SU-DHL-6 (cell line): ENCODE results near the gene COX7A2.

Experiments used
- H2AFZ ChIP-seq: fragments of 200-600 bp; sonication (generic); 2 replicates; pipeline ENCODE4 v1.6.1; 2014; ENCODE audit warnings: low read depth, mild to moderate bottlenecking, moderate library complexity, mixed read lengths, antibody characterized with exemption, low read length; ENCODE audit not compliant: severe bottlenecking
- H3F3A ChIP-seq: fragments of 200-600 bp; shearing (Covaris generic); 2 replicates; pipeline ENCODE4 v1.6.0; 2016; ENCODE audit warnings: antibody characterized with exemption, mild to moderate bottlenecking; ENCODE audit not compliant: insufficient read depth
- H3K27ac ChIP-seq: fragments of 200-600 bp; sonication (generic); 2 replicates; pipeline ENCODE4 v1.5.1; 2016; ENCODE audit warnings: low read depth, mild to moderate bottlenecking, low read length, moderate library complexity, mixed read lengths
- H3K27me3 ChIP-seq: fragments of 200-600 bp; sonication (generic), shearing (Covaris generic); 2 replicates; pipeline ENCODE4 v1.6.0; 2014; ENCODE audit warnings: mild to moderate bottlenecking, low read length
- H3K36me3 ChIP-seq: fragments of 200-600 bp; sonication (generic); 2 replicates; pipeline ENCODE4 v1.6.1; 2014; ENCODE audit warnings: mild to moderate bottlenecking, low read length, mixed read lengths
- H3K4me2 ChIP-seq: fragments of 300-600, 200-600 bp; shearing (Covaris generic), sonication (generic); 2 replicates; pipeline ENCODE4 v1.6.0; 2014; ENCODE audit warnings: low read length, low read depth, mild to moderate bottlenecking; ENCODE audit not compliant: poor library complexity, severe bottlenecking
- H3K4me3 ChIP-seq: fragments of 200-600 bp; sonication (generic); 2 replicates; pipeline ENCODE4 v1.5.1; 2014; ENCODE audit warnings: antibody characterized with exemption, low read length, mild to moderate bottlenecking, mixed read lengths; ENCODE audit not compliant: insufficient read depth, poor library complexity, severe bottlenecking
- H3K79me2 ChIP-seq: fragments of 200-600 bp; sonication (generic); 2 replicates; pipeline ENCODE4 v1.6.1; 2014; ENCODE audit warnings: mild to moderate bottlenecking, low read length, moderate library complexity; ENCODE audit not compliant: insufficient read depth
- H3K9ac ChIP-seq: fragments of 200-600 bp; sonication (generic); 2 replicates; pipeline ENCODE4 v1.7.0; 2014; ENCODE audit warnings: mild to moderate bottlenecking, low read length
- H3K9me2 ChIP-seq: fragments of 200-600 bp; sonication (generic); replicated peaks from 2 replicates; pipeline ENCODE4 v1.6.1; 2014; ENCODE audit warnings: low read length; ENCODE audit not compliant: insufficient read depth
- H3K9me3 ChIP-seq: fragments of 200-600 bp; sonication (generic); 2 replicates; pipeline ENCODE4 v1.6.1; 2014; ENCODE audit warnings: low read length, mixed read lengths; ENCODE audit not compliant: insufficient read depth
- H4K20me1 ChIP-seq: fragments of 200-600 bp; sonication (generic); 2 replicates; pipeline ENCODE4 v1.6.1; 2014; ENCODE audit warnings: low read depth, mild to moderate bottlenecking, antibody characterized with exemption, low read length, moderate library complexity, mixed read lengths
- EZH2phosphoT487 ChIP-seq: fragments of 200-600 bp; sonication (generic), shearing (Covaris generic); conservative IDR thresholded peaks from 2 replicates; pipeline ENCODE4 v1.6.1; 2018; ENCODE audit warnings: mild to moderate bottlenecking, antibody characterized with exemption, low read length, moderate library complexity, mixed read lengths
- TF ChIP-seq, protein P1 (sequence below): fragments of 200-600 bp; sonication (generic); IDR thresholded peaks from one replicate; pipeline ENCODE4 v1.5.1; 2017; ENCODE audit warnings: antibody characterized with exemption, mild to moderate bottlenecking, low read length, moderate library complexity; ENCODE audit not compliant: insufficient read depth, poor library complexity, severe bottlenecking

Gene COX7A2

DNA sequence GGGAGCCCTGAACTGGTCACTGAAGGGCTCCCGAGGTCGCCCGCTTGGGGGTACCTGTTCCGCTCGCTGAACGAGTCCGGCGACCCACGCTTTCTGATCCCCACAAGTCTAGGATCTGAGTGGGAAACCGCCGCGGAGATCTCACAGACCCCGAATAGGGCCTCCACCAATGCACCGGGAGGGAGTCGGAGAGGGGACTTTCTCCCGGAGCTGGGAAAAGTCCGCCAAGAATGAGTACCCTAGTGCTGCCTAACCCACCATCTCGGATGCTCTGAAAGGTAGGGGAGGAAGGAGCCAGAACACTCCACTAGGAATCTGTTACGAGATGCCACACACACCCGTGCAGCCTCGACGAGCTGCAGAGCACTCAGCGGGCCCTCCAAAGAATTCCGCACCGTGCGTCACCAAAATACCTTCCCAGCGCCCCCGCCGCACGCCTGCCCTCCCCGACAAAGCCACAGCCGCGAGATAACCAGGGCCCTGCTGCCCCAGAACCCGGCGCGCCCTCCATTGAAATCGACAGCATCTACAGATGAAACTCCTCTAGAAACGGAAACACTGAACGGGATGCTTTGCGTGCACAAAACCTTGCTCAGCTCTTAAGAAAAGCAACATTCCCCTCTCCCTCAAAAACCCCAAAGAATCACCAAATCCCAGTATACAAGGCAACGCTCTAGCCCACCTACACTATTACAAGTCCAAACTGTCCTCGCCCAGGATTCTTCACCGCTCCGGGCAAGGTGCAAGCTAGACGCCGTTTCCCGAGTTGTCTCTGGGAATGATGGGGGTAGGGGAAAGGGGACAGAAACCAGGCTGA lies 38.4 kb downstream of the COX7A2 start:
- Histone ChIP-seq H3K27me3 (no peaks in the 10 kb centered on the region), H3K79me2 (no peaks in the 10 kb centered on the region), H3K4me2 (no peak overlapping the region), H3F3A (no peaks in the 10 kb centered on the region), H4K20me1 (no peaks in the 10 kb centered on the region), H2AFZ (no peak overlapping the region), H3K36me3 (no peaks in the 10 kb centered on the region), H3K9me3 (no peaks in the 10 kb centered on the region), H3K9ac (no peak overlapping the region), H3K4me3 (no peak overlapping the region), H3K27ac (no peak overlapping the region), H3K9me2 (no peaks in the 10 kb centered on the region)
- no peak for TF ChIP-seq EZH2phosphoT487
- TF ChIP-seq, protein P1, sequence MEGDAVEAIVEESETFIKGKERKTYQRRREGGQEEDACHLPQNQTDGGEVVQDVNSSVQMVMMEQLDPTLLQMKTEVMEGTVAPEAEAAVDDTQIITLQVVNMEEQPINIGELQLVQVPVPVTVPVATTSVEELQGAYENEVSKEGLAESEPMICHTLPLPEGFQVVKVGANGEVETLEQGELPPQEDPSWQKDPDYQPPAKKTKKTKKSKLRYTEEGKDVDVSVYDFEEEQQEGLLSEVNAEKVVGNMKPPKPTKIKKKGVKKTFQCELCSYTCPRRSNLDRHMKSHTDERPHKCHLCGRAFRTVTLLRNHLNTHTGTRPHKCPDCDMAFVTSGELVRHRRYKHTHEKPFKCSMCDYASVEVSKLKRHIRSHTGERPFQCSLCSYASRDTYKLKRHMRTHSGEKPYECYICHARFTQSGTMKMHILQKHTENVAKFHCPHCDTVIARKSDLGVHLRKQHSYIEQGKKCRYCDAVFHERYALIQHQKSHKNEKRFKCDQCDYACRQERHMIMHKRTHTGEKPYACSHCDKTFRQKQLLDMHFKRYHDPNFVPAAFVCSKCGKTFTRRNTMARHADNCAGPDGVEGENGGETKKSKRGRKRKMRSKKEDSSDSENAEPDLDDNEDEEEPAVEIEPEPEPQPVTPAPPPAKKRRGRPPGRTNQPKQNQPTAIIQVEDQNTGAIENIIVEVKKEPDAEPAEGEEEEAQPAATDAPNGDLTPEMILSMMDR, result no peak

DNA sequence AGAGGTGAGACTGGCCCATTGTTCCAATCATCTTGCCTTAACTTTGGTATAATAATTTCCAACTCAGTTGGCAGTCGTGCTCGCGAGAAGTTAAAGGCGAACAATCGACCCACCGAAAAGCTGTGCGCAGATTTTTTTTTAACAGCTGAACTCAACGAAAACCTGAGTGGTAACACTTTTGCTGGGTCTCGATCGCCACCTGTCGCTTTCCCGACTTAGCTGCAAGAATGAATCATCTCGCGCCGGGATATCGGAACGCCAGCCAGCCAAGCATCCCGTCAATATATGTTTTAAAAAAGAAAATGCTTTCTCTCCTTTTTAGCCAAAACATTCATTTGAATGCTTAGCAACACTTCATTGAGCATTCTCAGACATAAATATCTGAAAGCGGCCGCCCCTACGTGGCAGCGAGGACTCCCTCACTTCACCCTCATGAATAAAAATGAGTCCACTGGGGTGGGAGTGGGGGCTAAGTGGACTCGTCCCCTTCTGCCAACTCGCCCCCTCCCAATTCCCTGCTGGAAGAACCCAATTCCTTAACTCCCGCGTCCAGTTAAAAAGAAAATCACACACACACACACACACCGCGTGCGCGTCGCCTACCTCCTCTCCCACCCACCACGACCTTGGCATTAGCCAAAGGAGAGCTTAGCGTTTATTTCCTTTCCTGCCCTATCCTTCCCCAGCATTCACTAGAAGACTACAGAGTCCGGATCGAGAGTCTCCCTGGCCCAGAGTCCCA lies 39.2 kb downstream of the COX7A2 start:
- no peaks in the 10 kb centered on the region for H3K79me2 ChIP-seq
- TF ChIP-seq, protein P1, result no peak
- TF ChIP-seq EZH2phosphoT487, result no peak
- no peak overlapping the region for H3K4me3 ChIP-seq
- no peak overlapping the region for H3K27ac ChIP-seq
- no peaks in the 10 kb centered on the region for H3K9me2 ChIP-seq
- no peak overlapping the region for H2AFZ ChIP-seq
- no peaks in the 10 kb centered on the region for H3F3A ChIP-seq
- no peaks in the 10 kb centered on the region for H3K9me3 ChIP-seq
- no peak overlapping the region for H3K4me2 ChIP-seq
- no peaks in the 10 kb centered on the region for H3K27me3 ChIP-seq
- H4K20me1 ChIP-seq, result no peaks in the 10 kb centered on the region
- no peak overlapping the region for H3K9ac ChIP-seq
- no peaks in the 10 kb centered on the region for H3K36me3 ChIP-seq

DNA sequence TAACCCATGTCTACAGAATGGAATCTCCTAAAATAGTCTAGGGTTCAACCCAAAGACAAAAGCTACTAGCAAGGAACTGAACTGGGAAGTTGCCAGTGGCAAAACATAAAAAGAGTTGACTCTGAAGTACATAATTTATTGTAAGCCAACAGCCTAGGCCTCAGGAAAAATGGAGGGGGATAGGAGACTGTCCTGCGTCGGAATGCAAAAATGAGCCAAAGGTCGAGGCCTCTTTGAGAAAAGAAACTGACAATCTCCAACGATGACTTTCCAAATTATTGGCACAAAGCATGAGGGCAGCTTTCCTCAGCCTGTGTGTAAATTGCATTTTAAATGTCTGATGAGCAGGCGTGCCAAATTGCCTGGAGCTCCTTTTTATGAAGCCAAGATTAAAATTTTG lies 39.9 kb downstream of the COX7A2 start:
- H3K4me2 ChIP-seq, result no peak overlapping the region
- H3K9me3 ChIP-seq, result no peaks in the 10 kb centered on the region
- H3K27ac ChIP-seq, result no peak overlapping the region
- no peaks in the 10 kb centered on the region for H4K20me1 ChIP-seq
- H3K9me2 ChIP-seq, result no peaks in the 10 kb centered on the region
- H3F3A ChIP-seq, result no peaks in the 10 kb centered on the region
- no peak overlapping the region for H2AFZ ChIP-seq
- no peaks in the 10 kb centered on the region for H3K79me2 ChIP-seq
- no peak overlapping the region for H3K9ac ChIP-seq
- TF ChIP-seq EZH2phosphoT487, result no peak
- no peaks in the 10 kb centered on the region for H3K27me3 ChIP-seq
- H3K36me3 ChIP-seq, result no peaks in the 10 kb centered on the region
- no peak overlapping the region for H3K4me3 ChIP-seq

DNA sequence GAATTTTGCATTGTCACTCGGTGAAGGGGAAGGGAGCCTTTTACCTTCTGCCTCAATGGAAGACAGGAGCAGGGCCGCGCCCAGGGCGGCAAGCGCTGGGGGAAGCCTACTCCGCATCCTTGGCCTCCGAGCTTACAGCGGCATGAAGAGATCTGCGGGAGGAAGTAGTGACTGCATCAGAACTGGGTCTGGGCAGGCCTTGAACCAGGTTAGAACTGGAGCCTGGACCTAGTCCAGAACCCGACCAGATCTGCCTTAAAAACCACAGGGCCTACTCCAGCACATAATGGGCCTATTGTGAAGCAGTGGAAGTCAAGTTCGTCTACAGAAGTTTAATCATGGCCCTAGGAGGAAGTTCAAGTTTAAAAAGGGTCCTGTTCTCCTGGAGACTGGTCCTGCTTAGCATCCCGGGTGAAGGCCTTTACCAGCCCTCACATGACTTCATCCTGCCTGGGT lies 40.9 kb downstream of the COX7A2 start:
- Histone ChIP-seq H3K27ac (no peak overlapping the region), H3K27me3 (no peaks in the 10 kb centered on the region), H3F3A (no peaks in the 10 kb centered on the region), H2AFZ (no peak overlapping the region), H3K9me2 (no peaks in the 10 kb centered on the region), H3K4me3 (no peak overlapping the region), H3K79me2 (no peaks in the 10 kb centered on the region), H3K4me2 (no peak overlapping the region), H3K36me3 (no peaks in the 10 kb centered on the region), H3K9me3 (no peaks in the 10 kb centered on the region), H3K9ac (no peak overlapping the region), H4K20me1 (no peaks in the 10 kb centered on the region)
- TF ChIP-seq, protein P1, result no peak
- TF ChIP-seq EZH2phosphoT487, result no peak
